SK-N-SH (cell line): Measurements from ENCODE around the gene LYRM4.

ENCODE experiments used
- CHD2 ChIP-seq: fragments of 150-350 bp; IDR thresholded peaks from 2 replicates; pipeline ENCODE4 v1.6.1; 2018; ENCODE audit warnings: low read length; ENCODE audit not compliant: partially characterized antibody
- EZH2phosphoT487 ChIP-seq: fragments of 200-600 bp; sonication (generic); IDR thresholded peaks from 2 replicates; pipeline ENCODE4 v1.6.1; 2017; ENCODE audit warnings: low read depth, mixed run types, mild to moderate bottlenecking, antibody characterized with exemption, moderate library complexity, borderline replicate concordance
- FOXM1 ChIP-seq: IDR thresholded peaks from 2 replicates; pipeline ENCODE4 v1.4.0; 2012; ENCODE audit warnings: low read depth, mild to moderate bottlenecking
- GATA2 ChIP-seq: sonication (generic); formaldehyde crosslinking; IDR thresholded peaks from 2 replicates; pipeline ENCODE4 v1.5.0; 2020; ENCODE audit warnings: mild to moderate bottlenecking, missing genetic modification reagents
- POLR2AphosphoS5 ChIP-seq: IDR thresholded peaks from 2 replicates; pipeline ENCODE4 v1.6.1; 2012; ENCODE audit warnings: low read depth, low read length
- RAD21 ChIP-seq: IDR thresholded peaks from 2 replicates; pipeline ENCODE4 v1.6.1; 2012; ENCODE audit warnings: mild to moderate bottlenecking, low read length
- TAF1 ChIP-seq: IDR thresholded peaks from 2 replicates; pipeline ENCODE4 v1.6.1; 2012; ENCODE audit warnings: low read depth, mild to moderate bottlenecking, low read length, moderate library complexity, borderline replicate concordance
- TCF12 ChIP-seq: IDR thresholded peaks from 2 replicates; pipeline ENCODE4 v1.4.0; 2012
- YY1 ChIP-seq: IDR thresholded peaks from 2 replicates; pipeline ENCODE4 v1.4.0; 2012; ENCODE audit warnings: low read depth, mild to moderate bottlenecking
- TF ChIP-seq, protein P1 (sequence below): fragments of 200-600 bp; sonication (generic); IDR thresholded peaks from 2 replicates; pipeline ENCODE4 v1.6.1; 2017; ENCODE audit warnings: antibody characterized with exemption, mild to moderate bottlenecking, moderate library complexity
- TF ChIP-seq, protein P2 (sequence below): IDR thresholded peaks from 2 replicates; pipeline ENCODE4 v1.4.0; 2012; ENCODE audit warnings: low read depth, borderline replicate concordance
- TF ChIP-seq, protein P3 (sequence below): IDR thresholded peaks from 2 replicates; pipeline ENCODE4 v1.4.0; 2012; ENCODE audit warnings: low read depth
- TF ChIP-seq, protein P4 (sequence below): IDR thresholded peaks from 2 replicates; pipeline ENCODE4; 2012

DNA sequence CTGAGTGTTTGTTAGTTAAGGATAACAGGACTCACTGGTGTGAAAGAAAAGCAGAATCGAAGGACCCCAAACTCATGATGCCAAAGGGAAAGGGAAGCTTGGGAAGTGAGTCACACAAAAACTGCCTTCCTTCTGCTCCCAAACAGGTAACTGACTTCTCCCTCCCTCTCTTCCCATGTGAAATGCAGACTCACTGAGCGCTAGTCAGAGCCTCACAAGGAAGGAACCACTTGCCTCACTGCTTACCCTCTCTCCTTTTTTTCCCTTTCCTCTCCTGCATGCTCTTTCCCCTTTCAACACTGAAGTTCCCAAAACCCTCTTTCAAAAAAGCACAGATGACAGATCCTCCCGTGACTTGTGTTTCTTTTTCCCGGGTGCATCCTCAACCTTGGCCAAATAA, 56.4 kb downstream of the LYRM4 start:
- TF ChIP-seq, protein P1, sequence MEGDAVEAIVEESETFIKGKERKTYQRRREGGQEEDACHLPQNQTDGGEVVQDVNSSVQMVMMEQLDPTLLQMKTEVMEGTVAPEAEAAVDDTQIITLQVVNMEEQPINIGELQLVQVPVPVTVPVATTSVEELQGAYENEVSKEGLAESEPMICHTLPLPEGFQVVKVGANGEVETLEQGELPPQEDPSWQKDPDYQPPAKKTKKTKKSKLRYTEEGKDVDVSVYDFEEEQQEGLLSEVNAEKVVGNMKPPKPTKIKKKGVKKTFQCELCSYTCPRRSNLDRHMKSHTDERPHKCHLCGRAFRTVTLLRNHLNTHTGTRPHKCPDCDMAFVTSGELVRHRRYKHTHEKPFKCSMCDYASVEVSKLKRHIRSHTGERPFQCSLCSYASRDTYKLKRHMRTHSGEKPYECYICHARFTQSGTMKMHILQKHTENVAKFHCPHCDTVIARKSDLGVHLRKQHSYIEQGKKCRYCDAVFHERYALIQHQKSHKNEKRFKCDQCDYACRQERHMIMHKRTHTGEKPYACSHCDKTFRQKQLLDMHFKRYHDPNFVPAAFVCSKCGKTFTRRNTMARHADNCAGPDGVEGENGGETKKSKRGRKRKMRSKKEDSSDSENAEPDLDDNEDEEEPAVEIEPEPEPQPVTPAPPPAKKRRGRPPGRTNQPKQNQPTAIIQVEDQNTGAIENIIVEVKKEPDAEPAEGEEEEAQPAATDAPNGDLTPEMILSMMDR: no peak
- TF ChIP-seq FOXM1 (no peak), RAD21 (no peak), TCF12 (no peak), POLR2AphosphoS5 (no peak), TAF1 (no peak), EZH2phosphoT487 (no peak), CHD2 (no peak), YY1 (no peak), GATA2 (no peak)
- TF ChIP-seq, protein P2, sequence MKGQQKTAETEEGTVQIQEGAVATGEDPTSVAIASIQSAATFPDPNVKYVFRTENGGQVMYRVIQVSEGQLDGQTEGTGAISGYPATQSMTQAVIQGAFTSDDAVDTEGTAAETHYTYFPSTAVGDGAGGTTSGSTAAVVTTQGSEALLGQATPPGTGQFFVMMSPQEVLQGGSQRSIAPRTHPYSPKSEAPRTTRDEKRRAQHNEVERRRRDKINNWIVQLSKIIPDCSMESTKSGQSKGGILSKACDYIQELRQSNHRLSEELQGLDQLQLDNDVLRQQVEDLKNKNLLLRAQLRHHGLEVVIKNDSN: no peak
- TF ChIP-seq, protein P3, sequence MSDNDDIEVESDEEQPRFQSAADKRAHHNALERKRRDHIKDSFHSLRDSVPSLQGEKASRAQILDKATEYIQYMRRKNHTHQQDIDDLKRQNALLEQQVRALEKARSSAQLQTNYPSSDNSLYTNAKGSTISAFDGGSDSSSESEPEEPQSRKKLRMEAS: no peak
- TF ChIP-seq, protein P4, sequence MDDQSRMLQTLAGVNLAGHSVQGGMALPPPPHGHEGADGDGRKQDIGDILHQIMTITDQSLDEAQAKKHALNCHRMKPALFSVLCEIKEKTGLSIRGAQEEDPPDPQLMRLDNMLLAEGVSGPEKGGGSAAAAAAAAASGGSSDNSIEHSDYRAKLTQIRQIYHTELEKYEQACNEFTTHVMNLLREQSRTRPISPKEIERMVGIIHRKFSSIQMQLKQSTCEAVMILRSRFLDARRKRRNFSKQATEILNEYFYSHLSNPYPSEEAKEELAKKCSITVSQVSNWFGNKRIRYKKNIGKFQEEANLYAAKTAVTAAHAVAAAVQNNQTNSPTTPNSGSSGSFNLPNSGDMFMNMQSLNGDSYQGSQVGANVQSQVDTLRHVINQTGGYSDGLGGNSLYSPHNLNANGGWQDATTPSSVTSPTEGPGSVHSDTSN: no peak
